Measurements from ENCODE around the gene RFC4. TPM values are rescaled to one million over a fixed set of nuclear protein-coding genes. Genes with fewer than 3 reads are reported as not detected.
A peak's percentile ranks its signal among the peaks of the same experiment; 100 is the strongest.

RFC4 gene
- total and polyA plus RNA-seq, 9 of the 15 experiments (the other 6 are each of a cell fraction or from before 2014, with no cell fraction given) = 105 to 227 (median 180) TPM

DNA sequence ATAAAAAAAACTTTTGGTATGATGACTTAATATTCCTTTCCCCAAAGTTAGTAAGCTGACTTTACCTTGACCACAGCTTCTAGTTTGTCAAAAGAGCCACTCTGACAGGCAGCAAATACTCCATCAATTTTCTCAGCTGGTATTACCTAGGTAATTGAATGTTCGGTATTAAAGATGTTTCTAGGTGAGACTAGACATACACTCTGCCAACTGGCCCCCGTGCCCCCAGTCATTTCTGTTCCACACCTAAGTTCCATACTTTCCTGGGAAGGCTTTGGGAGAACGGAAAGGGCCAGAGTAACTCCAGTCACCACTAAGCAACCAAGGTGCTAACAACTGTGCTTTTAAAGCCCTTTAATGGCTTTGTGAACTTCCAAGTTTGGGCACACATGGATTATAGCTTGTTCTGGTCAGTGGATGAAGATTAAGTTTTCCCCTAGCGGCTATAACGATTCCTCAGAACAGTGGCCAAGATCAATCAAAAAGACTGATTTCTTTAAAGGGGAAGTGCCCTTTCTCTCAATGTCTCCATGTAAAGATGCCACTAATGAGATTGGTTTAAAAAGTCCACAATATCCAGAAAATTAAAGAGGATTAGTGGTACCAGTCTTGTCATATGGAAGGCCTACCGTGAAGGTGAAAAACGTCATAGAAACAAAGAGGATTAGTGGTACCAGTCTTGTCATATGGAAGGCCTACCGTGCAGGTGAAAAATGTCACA, 15.9 kb downstream of the RFC4 start (continued):
- peak; percentile 48 for TF ChIP-seq MYNN (IDR thresholded peaks at IDR 0.05)
- TF ChIP-seq MYNN (CRISPR knock-in tag; IDR thresholded peaks at IDR 0.05) = no peak
- TF ChIP-seq PKNOX1 (IDR thresholded peaks at IDR 0.05) = peak; percentile 27; the same call in 1 of the 2 replicates
- no peak for TF ChIP-seq NRF1 (conservative IDR thresholded peaks at IDR 0.05 in 1 of 2, IDR thresholded peaks at IDR 0.05 in 1 of 2)
- no peak for TF ChIP-seq ELF1 (tag; IDR thresholded peaks at IDR 0.05)
- TF ChIP-seq NKRF (IDR thresholded peaks at IDR 0.05; ENCODE audit: borderline replicate concordance) = no peak
- TF ChIP-seq TBP (optimal IDR thresholded peaks at IDR 0.05; ENCODE audit: low read depth, low read length) = no peak
- TF ChIP-seq WHSC1 (IDR thresholded peaks at IDR 0.05; ENCODE audit: low read length) = no peak
- no peak for TF ChIP-seq ARID3B (CRISPR knock-in tag; IDR thresholded peaks at IDR 0.05; ENCODE audit: borderline replicate concordance)
- TF ChIP-seq ERF (CRISPR knock-in tag; IDR thresholded peaks at IDR 0.05) = 0 out of 2 replicates have a peak, but pooled peaks have one; percentile 86
- no peak for TF ChIP-seq KAT8 (IDR thresholded peaks at IDR 0.05; ENCODE audit: low read depth)
- no peak for TF ChIP-seq ZBTB9 (CRISPR knock-in tag; IDR thresholded peaks at IDR 0.05)
- no peak for TF ChIP-seq ZSCAN29 (IDR thresholded peaks at IDR 0.05)
- peak; percentile 50 for TF ChIP-seq ZNF253 (CRISPR knock-in tag; conservative IDR thresholded peaks at IDR 0.05)
- no peak for TF ChIP-seq LEF1 (IDR thresholded peaks at IDR 0.05)
- TF ChIP-seq, protein P1, sequence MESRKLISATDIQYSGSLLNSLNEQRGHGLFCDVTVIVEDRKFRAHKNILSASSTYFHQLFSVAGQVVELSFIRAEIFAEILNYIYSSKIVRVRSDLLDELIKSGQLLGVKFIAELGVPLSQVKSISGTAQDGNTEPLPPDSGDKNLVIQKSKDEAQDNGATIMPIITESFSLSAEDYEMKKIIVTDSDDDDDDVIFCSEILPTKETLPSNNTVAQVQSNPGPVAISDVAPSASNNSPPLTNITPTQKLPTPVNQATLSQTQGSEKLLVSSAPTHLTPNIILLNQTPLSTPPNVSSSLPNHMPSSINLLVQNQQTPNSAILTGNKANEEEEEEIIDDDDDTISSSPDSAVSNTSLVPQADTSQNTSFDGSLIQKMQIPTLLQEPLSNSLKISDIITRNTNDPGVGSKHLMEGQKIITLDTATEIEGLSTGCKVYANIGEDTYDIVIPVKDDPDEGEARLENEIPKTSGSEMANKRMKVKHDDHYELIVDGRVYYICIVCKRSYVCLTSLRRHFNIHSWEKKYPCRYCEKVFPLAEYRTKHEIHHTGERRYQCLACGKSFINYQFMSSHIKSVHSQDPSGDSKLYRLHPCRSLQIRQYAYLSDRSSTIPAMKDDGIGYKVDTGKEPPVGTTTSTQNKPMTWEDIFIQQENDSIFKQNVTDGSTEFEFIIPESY (CRISPR knock-in tag; IDR thresholded peaks at IDR 0.05) = no peak
- TF ChIP-seq, protein P2, sequence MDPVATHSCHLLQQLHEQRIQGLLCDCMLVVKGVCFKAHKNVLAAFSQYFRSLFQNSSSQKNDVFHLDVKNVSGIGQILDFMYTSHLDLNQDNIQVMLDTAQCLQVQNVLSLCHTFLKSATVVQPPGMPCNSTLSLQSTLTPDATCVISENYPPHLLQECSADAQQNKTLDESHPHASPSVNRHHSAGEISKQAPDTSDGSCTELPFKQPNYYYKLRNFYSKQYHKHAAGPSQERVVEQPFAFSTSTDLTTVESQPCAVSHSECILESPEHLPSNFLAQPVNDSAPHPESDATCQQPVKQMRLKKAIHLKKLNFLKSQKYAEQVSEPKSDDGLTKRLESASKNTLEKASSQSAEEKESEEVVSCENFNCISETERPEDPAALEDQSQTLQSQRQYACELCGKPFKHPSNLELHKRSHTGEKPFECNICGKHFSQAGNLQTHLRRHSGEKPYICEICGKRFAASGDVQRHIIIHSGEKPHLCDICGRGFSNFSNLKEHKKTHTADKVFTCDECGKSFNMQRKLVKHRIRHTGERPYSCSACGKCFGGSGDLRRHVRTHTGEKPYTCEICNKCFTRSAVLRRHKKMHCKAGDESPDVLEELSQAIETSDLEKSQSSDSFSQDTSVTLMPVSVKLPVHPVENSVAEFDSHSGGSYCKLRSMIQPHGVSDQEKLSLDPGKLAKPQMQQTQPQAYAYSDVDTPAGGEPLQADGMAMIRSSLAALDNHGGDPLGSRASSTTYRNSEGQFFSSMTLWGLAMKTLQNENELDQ (CRISPR knock-in tag; IDR thresholded peaks at IDR 0.05; ENCODE audit: borderline replicate concordance) = no peak
- TF ChIP-seq PHB (CRISPR knock-in tag; IDR thresholded peaks at IDR 0.05) = 0 out of 2 replicates have a peak, but pooled peaks have one; percentile 56
- TF ChIP-seq TFAM (CRISPR knock-in tag; conservative IDR thresholded peaks at IDR 0.05) = no peak

Data from K562 (cell line).